ENCODE results near the gene SLC10A3.

DNA sequence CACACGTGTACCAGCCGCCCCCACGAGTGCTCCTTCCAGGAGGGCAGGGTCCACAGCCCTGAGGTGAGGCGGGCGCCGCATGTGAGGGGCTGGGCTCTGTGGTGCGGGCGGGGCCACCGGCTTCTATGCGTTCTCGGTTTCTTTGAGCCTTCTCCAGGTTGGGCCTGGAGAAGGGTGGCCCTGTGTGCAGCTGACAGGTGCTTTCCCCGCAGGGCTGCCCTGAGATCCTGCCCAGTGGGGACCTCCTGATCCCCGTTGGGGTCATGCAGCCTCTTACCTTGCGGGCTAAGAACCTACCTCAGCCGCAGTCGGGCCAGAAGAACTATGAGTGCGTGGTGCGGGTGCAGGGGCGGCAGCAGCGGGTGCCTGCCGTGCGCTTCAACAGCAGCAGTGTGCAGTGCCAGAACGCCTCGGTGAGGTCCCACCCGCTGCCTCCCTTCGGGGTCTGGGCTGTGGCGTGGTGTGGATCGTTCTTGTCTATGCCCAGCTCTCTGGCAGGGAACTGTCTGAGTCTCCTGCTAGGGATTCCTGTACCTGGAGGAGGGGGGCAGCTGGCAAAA is 25.5 kb downstream of the SLC10A3 start:
- TF ChIP-seq, protein P1, sequence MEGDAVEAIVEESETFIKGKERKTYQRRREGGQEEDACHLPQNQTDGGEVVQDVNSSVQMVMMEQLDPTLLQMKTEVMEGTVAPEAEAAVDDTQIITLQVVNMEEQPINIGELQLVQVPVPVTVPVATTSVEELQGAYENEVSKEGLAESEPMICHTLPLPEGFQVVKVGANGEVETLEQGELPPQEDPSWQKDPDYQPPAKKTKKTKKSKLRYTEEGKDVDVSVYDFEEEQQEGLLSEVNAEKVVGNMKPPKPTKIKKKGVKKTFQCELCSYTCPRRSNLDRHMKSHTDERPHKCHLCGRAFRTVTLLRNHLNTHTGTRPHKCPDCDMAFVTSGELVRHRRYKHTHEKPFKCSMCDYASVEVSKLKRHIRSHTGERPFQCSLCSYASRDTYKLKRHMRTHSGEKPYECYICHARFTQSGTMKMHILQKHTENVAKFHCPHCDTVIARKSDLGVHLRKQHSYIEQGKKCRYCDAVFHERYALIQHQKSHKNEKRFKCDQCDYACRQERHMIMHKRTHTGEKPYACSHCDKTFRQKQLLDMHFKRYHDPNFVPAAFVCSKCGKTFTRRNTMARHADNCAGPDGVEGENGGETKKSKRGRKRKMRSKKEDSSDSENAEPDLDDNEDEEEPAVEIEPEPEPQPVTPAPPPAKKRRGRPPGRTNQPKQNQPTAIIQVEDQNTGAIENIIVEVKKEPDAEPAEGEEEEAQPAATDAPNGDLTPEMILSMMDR (IDR thresholded peaks at IDR 0.05): no peak
- TF ChIP-seq POLR2A (IDR thresholded peaks at IDR 0.05) (no peak), POLR2AphosphoS5 (IDR thresholded peaks at IDR 0.05) (no peak), EP300 (IDR thresholded peaks at IDR 0.05) (no peak)

All from upper lobe of left lung (tissue), 4 donors.